HTERT RPE-1 (cell line): ENCODE results near the gene C6orf132.

Experiments used
- in situ Hi-C: fragments of 300-500 bp; cut with MboI; formaldehyde crosslinking; loops from 4 replicates; pipeline ENCODE4 v1.14.3; 2020; ENCODE audit warnings: low sequenced_read_pairs

C6orf132 gene

DNA sequence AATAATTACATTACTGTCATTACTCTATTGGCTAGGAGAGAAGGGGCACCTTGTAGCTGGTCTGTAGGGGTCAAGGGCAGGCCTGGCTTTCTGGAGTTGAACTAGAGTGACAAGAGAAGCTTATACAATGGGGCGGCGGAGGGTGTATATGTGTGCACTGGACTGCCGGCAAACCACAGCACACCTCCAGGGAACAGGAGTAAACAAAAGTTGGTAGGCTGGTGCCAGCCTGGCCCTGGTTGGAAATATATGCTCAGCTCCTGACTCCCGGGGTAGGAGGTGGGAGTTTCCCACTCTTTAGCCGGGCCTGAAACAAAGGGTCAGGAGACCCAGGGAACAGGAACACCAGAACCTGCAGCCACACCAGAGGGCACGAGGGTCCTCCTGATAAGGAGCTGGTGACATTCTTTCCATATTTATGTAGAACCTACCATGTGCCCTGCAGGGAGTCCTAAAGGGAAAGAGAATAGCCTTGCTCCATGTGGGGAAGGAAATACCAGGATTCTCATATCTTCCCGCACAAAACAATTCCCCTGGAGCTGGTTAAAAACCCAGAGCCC, 5.1 kb downstream of the C6orf132 start:
- in situ Hi-C loops: no loop called here

DNA sequence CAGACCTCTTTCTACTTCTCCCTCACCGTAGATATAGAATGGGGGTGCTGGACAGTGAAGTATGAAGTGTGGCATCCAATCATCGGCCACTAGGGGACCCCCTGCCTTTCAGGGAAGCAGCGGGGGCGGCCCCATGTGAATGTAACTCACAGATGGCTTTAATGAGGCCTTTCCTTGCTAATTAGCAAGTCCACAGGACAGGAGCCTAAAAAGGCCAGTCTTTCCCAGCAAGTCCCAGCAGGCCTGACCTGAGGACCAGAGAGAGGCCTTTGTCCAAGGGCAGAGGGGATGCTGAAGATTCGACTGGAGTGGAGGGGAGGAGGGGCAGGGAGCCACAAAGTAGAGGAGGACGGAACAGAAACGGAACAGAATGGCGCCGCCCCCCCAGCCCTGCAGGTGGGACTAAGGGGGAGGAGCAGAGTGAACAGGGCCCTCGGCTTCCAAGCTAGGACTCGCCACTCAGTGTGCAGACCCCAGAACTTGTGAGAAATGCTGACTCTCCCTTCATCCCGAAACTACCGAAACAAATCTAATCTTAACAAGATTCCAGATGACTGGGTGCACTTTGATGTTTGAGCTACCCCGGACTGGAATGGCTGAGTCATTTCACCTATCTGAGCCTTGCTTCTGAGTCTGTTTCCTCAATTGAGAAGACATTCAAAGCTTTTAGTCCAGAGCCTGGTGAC, 5.8 kb downstream of the C6orf132 start:
- in situ Hi-C loops: no loop called here

DNA sequence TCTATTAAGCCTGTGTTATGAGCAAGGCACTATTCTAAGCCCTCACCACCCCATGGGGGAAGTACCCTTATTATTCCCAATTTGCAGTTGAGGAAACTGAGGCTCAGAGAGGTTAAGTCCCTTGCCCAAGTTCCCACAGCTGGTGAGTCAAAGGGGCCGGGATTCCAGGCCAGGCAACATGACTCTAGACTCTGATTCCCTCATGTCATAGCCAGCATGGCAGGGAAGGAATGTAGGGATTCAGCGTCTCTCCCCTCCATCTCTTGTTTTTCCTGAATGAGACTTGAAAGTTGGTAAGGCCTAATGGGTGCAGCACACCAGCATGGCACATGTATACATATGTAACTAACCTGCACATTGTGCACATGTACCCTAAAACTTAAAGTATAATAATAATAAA, 6.7 kb downstream of the C6orf132 start:
- in situ Hi-C loops: no loop called here

DNA sequence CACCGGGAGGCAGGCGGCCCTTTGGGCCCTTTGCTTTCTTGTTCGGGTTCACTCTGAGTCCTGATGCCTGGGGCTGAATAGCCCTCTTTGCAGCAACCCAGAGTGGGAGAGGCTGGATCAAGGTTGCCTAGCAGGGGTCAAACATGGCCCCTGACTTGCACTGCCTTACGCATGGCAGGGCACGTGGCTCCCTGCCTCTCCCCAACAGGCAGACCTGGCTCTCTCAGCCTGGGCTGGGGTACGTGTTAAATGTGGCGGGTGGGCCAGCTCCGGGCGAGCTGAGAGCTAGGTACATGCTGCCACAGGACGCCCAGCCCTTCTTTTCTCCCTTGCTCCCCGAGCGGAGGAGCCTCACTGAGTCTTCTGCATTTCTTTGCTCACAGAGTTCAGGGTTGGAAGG, 7.3 kb downstream of the C6orf132 start:
- in situ Hi-C loops: no loop called here

DNA sequence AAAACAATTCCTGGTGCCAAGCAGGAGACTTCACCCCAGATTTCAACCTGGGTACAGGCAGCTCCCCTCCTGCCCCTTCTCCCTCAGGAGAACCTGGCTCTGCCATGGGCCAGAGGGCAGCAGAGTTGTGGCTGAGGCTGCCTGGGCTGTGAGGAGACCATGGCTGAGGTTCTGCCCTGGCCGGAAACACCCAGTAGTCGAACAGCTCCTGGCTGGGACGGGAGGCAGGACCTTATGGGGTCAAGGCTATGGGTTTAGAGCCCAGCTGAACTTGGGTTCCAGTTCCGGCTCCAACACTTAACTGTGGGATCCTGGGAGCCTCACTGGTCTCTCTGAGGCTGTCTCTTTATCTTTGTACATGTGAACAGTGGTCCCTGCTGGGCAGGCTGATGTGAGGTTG, 8.5 kb downstream of the C6orf132 start:
- in situ Hi-C loops: no loop called here

DNA sequence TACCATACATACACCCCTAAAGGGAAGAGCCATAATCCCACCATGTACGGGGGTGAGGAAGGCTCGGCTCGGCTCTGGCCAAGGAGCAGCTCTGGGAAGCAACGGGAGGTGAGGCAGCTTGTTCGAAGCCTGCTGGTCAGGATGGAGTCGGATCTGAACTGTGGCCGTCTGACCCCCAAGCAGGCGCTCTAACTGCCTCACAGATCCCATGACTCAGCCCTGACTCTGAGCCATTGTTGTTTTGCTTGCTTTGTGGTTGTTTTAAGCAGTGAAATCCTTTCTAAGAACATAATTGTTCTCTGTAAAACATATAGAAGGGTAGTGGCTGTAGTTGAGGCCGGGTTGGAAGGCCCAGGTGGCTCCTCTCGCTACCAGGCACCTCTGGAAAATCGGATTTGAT, 10.9 kb downstream of the C6orf132 start:
- in situ Hi-C loops: no loop called here

DNA sequence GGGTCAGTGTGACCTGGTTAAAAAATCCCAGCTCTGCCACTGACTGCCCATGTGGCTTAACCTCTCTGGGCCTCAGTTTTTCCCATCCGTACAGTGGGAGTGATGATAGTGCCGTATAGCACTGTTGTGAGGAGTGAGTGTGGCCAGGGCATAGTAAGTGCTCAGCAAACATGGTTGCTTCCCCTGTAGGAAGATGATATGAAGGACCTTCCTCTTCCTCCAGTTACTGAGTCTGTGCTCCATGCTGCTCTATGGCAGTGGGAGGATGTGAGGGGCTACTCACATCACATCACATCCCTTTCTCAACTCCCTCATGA, 13.1 kb downstream of the C6orf132 start:
- in situ Hi-C loops: no loop called here

DNA sequence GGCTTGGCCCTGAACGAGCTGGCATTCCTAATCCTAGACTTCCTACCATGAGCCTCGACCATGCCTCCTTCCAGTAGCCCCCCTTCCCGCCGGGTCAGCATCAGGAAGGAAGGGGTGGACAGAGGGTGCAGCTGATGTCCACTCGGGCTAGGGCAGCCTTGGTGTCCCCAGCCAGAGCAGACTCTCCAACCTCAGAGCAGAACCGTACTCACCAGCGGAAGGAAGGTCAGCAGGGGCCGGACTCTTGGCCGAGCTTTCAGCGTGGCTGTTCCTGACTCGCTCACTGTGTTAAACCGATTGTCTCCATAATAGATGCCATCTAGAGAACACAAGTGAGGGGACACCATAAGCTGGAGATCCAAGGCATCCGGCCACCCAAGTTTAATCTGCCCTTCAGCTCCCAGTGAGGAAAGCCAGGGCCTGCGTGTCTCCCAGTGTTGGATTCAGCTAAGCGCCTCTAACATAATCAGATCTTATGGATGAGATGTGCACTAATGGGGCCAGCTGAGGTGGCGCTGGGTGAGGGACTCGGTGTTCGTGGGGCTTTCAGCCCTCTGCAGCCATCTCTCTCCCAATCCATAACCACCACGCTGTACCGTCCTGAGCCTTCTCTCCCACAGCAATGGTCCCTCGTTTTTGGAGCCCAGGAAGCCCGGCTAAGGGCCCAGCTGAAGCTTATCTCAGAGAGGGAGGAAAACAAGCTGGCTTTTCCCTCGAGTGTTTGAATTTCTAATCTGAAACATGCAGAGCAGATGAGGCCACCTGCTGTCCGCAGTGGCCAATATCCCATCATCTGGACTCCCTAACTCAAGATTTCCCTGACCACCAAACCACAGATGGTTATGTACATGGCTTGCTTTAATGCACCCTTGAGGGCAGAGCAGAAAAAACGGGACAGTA, 13.7 kb downstream of the C6orf132 start:
- in situ Hi-C loops: no loop called here

DNA sequence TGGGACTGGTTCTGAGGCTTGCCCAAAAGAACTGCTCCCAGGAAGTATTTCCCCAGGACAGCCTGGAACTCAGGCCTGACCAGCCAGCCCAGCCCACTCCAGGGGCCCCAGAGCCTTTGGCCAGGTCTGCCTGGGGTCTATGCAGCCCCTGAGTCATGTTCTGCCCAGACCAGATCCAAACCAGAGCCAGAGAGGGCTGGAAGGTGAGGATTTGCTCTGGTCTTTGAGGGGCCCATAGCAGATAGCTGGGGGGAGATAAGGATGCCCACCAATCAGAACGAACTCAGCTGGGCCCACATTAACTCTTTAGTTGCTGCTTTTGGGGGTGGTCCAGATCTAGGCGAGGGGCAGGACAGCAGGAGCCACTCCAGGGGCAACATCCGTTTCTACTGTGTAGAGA, 16.8 kb downstream of the C6orf132 start:
- in situ Hi-C loops: no loop called here

DNA sequence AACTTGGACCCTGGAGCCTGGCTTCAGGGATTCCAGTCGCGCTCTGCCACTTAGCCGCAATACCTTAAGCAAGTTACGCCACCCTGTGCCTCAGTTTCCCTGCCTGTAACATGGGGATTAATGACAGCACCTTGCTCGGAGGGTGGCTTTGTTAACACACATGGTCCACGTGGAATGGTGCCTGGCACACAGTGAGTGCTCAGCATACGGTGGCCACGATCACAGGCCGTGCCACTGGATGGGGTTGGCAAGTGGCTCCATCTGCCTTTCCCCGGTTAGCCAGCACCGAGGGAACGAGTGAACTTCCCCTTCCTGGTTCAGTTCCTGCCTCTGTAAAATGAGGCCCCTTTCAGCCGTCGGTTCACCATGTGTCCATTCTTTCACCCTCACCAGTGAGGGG, 17.2 kb downstream of the C6orf132 start:
- in situ Hi-C loops: no loop called here

DNA sequence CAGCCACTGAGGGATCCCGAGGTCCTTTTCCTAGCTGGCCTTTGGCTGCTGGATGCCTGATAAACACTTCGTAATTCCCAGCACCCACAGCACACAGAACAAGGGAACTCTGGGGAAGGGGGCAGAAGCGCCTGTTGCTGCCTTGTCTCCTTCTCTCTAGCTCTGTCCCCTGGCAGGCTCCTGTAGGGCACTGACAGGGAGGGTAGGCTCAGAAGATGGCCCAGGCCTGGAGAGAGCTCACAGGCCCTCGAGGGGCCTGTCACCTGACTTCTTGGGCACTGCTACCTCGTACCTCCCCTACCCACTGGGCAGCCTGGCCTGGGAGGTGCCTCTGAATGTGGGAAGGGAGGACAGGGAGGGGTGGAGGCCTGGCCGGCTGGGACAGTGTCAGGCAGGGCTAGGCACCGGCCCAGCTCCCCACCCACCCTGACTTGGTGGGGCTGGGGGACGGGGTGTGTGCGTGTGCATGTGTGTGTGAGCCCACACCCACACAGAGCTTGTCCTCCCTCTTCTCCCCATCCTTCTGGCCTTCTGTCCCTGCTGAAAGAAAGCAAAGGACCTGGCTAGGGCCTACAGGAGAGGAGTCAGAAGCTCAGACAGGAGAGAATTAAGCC, 18.1 kb downstream of the C6orf132 start:
- in situ Hi-C loops: no loop called here

DNA sequence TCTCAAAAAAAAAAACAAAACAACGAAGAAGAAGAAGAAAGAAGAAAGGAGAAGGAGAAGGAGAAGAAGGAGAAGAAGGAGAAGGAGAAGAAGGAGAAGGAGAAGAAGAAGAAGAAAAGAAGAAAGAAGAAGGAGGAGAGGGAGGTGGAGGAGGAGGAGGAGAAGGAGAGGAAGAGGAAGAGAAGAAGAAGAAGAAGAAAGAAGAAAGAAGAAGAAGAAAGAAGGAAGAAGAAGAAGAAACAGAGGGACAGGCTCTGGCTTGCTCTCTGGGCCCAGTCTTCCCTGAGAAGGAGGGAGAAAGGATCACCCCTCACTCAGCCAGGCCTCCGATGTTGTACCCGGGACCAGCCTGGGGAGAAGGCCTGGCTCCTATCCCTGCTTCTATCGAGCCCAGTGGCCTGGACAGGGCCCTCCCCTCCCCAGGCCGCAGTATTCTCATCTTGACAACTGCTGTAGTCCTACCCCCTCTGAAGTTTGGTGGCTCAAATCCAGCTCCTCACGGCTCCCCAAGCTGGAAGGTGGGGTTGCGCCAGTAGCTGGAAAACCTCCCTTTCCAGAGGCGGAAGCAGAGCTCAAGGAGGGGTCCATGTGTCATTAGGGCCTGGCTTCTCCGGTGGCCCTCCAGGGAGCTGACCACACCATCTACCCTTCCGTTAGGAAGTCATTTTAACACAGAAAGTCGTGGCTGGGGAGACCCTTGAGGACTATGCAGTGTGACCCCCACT, 18.9 kb downstream of the C6orf132 start:
- in situ Hi-C loops: no loop called here

DNA sequence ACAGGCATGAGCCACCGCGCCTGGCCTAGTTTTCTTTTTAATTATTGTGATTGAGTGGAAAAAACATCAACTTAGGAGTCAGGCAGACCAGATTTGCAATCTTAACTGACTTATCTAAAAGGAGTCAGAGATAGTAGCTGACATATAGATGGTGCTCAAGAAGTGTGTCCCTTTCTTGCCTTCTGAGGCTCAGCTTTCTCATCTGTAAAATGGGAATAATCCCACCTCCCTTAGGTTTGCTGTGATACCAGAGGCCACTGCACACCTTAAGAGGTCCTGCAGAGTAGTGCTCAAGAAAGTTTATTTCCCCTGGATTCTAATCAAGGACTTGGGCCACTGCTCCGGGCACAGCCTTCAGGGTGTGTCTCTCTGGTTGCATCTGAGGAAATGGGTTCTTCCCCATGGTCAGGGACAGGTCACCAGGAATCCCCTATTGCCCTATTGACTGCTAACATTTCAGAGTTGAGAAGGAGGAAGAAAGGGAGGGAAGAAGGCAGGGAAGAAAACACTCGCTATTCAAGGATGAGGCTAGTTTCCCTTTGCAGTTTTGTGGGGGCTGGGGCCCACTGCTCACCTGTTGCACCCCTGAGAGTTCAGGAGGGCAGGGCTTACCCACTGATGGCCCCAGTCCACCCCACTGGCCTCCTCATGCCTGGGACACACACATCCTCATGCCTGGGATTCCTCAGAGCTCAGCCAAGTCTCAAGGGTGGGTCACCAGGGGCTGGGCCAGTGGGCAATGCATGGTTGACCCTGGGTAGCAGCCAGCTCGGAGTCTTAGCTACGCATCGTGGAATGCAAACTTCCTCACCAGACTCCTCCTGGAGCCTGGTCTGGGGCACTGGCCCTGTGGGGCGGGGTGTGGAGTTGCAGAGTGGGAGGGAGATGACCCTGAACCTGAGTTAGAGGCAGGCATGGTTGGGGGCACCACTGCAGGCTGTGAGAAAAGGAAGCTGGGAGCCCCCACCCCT, 21.2 kb downstream of the C6orf132 start:
- in situ Hi-C loops: no loop called here

DNA sequence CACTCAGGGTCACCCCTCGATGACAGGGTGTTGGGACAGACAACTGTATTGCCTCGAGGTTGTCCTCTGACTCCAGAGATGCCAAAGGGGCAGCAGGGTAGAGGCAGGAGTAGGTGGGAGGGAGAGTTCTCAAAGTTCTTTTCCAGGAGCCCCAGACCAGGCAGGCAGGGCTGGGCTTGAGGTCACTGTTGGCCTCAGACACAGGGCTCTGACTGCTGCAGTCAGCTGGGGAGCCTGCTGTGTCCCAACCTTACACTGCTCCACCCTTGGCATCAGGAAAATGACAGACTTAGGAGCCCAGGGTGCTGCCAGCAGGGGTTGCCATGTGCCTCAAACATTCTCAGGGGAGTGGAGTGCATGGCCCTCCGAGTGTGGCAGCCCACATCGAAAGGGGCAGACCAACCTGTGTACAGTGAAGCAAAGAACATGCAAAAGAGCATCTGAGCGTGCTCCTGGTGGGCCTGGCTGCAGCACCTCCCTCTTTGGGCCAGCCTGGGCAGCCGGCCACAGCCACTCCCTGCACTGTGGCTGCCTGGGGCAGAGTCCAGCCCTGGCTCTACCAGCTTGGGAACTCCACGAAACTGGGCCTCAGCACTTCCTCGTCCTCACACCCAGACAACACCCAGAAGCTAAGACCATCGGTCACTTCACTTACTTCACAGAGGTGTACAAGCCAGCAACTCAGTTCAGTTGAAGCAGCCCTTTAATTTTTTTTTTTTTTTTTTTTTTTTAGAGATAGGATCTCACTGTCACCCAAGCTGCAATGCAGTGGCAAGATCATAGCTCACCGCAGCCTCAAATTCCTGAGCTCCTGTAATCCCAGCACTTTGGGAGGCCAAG, 24.0 kb downstream of the C6orf132 start:
- in situ Hi-C loops: no loop called here

DNA sequence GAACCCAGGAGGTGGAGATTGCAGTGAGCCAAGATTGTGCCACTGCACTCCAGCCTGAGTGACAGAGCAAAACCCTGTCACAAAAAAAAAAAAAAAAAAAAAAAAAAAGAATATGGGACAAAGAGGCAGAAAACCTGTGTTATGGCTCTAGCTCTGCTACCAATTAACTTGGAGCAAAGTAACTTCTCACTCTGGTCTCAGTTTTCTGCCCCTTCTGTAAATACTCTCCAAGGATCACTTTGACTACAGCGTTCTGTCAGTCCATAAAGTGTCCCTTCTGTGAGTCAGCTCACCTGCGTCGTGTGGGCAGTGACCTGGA, 24.6 kb downstream of the C6orf132 start:
- in situ Hi-C loops: no loop called here

DNA sequence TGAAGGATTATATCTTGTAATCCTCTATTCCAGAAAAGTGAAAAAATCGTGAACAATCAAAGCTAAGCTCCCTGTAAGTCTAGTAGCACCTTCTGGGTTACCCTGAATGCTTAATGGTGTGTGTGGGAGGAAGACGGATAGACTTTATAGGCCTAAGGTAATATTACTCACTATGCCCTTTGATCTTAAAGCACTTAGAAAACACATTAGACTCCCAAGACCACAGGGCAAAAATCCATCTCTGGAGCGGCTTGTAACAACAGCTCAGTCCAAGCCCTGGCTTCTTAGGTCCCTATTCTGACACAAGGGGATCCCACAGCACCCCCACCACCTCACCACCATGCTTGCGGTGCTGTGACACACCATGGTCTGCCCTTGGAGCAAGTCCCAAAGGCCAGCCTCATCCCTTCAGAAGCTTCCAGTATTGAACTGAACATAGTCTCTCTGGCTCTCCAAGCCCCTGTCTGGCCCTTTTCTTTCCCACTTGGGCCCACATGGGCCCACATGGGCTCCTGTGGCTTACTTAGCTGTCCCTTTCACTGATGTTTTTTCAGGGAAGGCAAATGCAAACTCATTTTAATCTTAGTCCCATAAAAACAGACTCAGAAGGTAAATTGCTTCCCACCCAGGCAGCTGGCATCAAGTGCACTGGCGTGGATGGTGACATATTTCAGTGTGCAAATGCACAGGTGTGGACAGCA, 28.3 kb downstream of the C6orf132 start:
- in situ Hi-C loops: no loop called here

DNA sequence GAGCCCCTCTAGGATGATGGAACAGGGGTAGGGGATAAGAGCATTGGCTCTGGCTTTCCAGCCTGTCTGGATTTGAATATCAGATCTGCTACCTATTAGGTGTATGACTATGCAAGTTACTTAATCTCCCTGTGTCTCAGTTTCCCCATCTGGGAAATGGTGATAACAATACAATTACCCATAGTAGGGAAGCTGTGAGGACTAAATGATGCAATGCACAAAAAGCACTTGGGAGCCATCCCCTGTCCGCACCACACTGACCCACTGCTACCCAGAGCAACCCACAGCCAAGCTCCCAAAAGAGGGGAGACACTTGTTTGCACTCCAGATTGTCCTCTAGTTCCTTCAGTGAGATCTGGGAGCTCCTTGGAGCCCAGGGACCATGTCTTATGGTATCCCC, 30.1 kb downstream of the C6orf132 start:
- in situ Hi-C loops: no loop called here

DNA sequence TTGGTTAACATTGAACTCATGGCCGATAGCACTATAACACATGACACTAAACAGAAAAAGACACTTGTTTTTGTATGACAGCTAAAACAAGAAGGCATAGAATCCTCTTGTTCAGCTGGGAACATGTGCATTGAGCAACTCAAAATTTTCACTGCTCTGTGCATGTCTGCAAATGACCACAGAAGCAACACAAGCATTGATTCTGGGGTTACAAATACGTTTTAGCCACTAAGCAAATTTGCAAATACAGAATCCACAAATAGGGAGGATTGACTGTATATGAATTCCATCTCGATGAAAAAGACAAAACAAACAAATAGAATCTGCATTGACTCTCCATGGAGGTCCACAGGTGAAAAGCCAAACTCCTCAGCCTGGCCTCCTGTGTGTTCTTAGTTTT, 31.7 kb downstream of the C6orf132 start:
- in situ Hi-C loops: no loop called here

DNA sequence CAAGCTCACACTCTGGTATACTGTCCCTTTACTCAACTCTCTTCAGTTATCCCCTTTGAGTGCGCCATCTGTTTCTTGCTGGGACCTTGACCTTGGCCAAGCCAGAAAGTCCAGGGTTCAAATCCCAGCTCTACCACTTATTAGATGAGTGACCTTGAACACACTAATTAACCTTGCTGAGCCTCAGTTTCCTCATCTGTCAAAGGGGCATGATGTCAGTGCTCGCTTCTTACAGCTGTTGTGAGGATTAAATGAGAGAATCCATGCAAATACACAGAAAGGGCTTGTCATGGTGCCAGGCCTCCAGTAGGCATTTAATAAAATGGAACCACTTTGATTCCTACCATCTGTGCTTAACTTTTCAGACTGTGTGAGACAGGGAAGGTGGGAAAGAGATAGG, 34.3 kb downstream of the C6orf132 start:
- in situ Hi-C loops: no loop called here
